Measurements from ENCODE around the gene CALY. TPM values are rescaled to one million over a fixed set of nuclear protein-coding genes. Genes with fewer than 3 reads are reported as not detected.

CALY gene
- polyA plus RNA-seq, 1 of the 3 experiments (the other 2 are of a cell fraction): 3.3 TPM

DNA sequence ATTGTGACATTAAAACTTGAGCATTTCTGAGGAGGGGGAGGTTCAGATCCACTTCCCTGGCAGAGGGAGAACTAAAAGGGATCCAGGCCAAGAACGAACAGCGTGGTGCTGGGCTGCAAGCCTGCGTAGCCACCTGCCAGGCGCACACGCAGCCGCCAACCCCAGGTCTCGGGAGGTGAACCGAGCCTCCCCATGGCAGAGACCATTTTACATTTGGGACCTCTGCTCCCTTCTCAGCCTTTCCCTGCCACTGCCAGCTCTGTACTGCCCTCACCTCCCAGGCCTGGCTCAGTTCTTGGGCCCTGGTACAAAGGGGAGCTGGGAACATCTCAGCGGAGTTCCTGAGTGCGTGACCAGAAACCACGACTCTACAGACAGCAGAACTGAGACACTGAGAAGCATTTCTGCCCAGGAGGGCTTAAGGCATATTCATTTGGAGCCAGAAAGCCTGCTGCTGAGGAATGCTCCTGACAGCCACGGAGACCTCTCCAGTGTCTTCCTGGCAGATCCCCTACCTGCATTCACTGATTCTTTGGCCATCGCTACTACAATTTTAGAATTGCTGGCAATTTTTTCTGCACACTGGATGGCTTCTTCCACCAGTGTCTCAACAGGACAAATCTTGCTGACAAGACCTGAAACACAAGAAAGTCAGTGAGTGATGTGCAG, 28.9 kb upstream of the CALY start:
- H3F3A ChIP-seq (replicated peaks; ENCODE audit: insufficient read depth): no peaks in the 10 kb centered on the region
- H3K9me2 ChIP-seq: no peaks in the 10 kb centered on the region
- POLR2A ChIA-PET: no interaction called here
- H3K27ac ChIP-seq (ENCODE audit: low read depth in 2 of 2, low read length in 1 of 2): no peak overlapping the region
- no peaks in the 10 kb centered on the region for H3K27me3 ChIP-seq (ENCODE audit: insufficient read depth)
- H3K79me2 ChIP-seq (ENCODE audit: insufficient read depth): no peaks in the 10 kb centered on the region
- WGBS (ENCODE audit: low lambda C conversion rate): 96% methylated on average over 5 of the region's 13 CpGs
- H3K9ac ChIP-seq: no peak overlapping the region
- H3K36me3 ChIP-seq (replicated peaks in 1 of 2; ENCODE audit: control insufficient read depth in 1 of 2, insufficient read depth in 2 of 2, low read length in 1 of 2): peaks cover 19 to 67% of the 10 kb centered on the region in 2 experiments
- H4K20me1 ChIP-seq (ENCODE audit: insufficient read depth): no peaks in the 10 kb centered on the region
- DNase-seq: no peak
- CTCF ChIA-PET: interaction anchor here (1.4 kb wide), 1 partner anchor 36 kb away, joined by 3 read pairs; no protein-coding TSS in a partner anchor
- no peak overlapping the region for H2AFZ ChIP-seq (ENCODE audit: low read depth)
- H3K9me3 ChIP-seq: no peaks in the 10 kb centered on the region
- TF ChIP-seq GATA2 (CRISPR knock-in tag; IDR thresholded peaks at IDR 0.05) (no peak), POLR2AphosphoS5 (IDR thresholded peaks at IDR 0.05; ENCODE audit: low read depth, low read length) (no peak), ELF1 (IDR thresholded peaks at IDR 0.05) (no peak), FOSL2 (IDR thresholded peaks at IDR 0.05; ENCODE audit: borderline replicate concordance, low read depth) (no peak)
- TF ChIP-seq, protein P1, sequence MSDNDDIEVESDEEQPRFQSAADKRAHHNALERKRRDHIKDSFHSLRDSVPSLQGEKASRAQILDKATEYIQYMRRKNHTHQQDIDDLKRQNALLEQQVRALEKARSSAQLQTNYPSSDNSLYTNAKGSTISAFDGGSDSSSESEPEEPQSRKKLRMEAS (IDR thresholded peaks at IDR 0.05; ENCODE audit: low read depth): no peak
- no peak overlapping the region for H3K4me3 ChIP-seq (ENCODE audit: low read depth in 2 of 2, low read length in 1 of 2)
- peaks cover 0 to 2% of the 10 kb centered on the region in 2 experiments; a peak in 1 of 4 replicates for H3K4me1 ChIP-seq (ENCODE audit: control insufficient read depth in 1 of 2, insufficient read depth in 2 of 2, low read depth in 1 of 2, low read length in 1 of 2)
- no peak overlapping the region for H3K4me2 ChIP-seq

DNA sequence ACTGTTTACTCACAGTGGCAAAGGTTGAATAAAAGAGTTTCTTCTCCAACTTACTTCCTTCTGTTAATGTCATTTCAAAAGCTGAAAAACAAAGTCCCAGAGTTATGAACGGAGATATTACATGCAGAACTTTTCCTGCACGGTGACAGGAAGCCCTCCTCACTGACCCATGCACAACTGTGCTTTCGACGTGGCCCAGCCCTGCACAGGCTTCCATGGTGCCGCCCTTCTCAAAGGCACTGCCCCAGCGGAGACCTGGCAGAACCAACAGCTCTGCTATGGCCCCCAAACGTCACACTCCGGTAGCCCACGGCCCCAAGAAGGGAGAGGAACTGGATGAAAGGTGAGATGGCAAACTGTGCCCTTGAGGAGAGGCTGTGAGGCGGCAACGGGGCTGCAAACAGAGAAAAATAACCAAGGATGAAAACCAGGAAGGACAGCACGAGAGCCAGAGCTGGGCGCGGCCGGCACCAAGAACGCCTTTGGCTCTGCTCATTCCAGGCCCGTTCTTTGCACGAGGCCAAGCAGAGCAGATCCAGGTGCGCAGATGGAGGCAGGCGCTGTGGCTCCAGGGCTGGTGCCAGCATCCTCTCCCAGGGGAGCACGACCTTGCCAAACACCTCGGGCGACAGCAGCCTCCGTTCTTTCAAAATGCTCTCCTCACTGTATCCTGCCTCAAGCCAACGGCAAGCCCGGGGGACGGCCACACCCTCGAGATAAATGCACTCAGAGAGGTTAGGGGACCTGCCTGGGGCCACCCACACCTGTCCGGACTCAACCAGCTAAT, 28.1 kb upstream of the CALY start:
- Histone ChIP-seq H3K9ac (no peak overlapping the region), H3K9me2 (no peaks in the 10 kb centered on the region), H3F3A (replicated peaks; ENCODE audit: insufficient read depth) (no peaks in the 10 kb centered on the region), H3K4me1 (ENCODE audit: control insufficient read depth in 1 of 2, insufficient read depth in 2 of 2, low read depth in 1 of 2, low read length in 1 of 2) (peaks cover 0 to 9% of the 10 kb centered on the region in 2 experiments; a peak in 1 of 4 replicates), H3K9me3 (no peaks in the 10 kb centered on the region), H4K20me1 (ENCODE audit: insufficient read depth) (no peaks in the 10 kb centered on the region), H3K79me2 (ENCODE audit: insufficient read depth) (no peaks in the 10 kb centered on the region), H3K4me2 (no peak overlapping the region), H3K4me3 (ENCODE audit: low read depth in 2 of 2, low read length in 1 of 2) (no peak overlapping the region), H3K27me3 (ENCODE audit: insufficient read depth) (no peaks in the 10 kb centered on the region), H2AFZ (ENCODE audit: low read depth) (no peak overlapping the region), H3K27ac (ENCODE audit: low read depth in 2 of 2, low read length in 1 of 2) (no peak overlapping the region), H3K36me3 (replicated peaks in 1 of 2; ENCODE audit: control insufficient read depth in 1 of 2, insufficient read depth in 2 of 2, low read length in 1 of 2) (peaks cover 18 to 59% of the 10 kb centered on the region in 2 experiments)
- POLR2A ChIA-PET: no interaction called here
- DNase-seq: no peak
- CTCF ChIA-PET: interaction anchor here (1.4 kb wide), 1 partner anchor 35 kb away, joined by 3 read pairs; no protein-coding TSS in a partner anchor
- WGBS (ENCODE audit: low lambda C conversion rate): 91% methylated on average over 29 of the region's 29 CpGs
- TF ChIP-seq TAF1 (IDR thresholded peaks at IDR 0.05; ENCODE audit: borderline replicate concordance, low read depth, low read length) (no peak), MEF2A (IDR thresholded peaks at IDR 0.05; ENCODE audit: borderline replicate concordance, low read depth) (no peak), MXI1 (IDR thresholded peaks at IDR 0.05; ENCODE audit: low read depth, low read length) (no peak), GATA2 (CRISPR knock-in tag; IDR thresholded peaks at IDR 0.05) (no peak), RAD21 (IDR thresholded peaks at IDR 0.05; ENCODE audit: low read length) (no peak), ELF1 (IDR thresholded peaks at IDR 0.05) (no peak), FOXM1 (IDR thresholded peaks at IDR 0.05; ENCODE audit: low read depth) (no peak), SMC3 (IDR thresholded peaks at IDR 0.05; ENCODE audit: low read depth, low read length) (no peak), FOSL2 (IDR thresholded peaks at IDR 0.05; ENCODE audit: borderline replicate concordance, low read depth) (no peak), EP300 (IDR thresholded peaks at IDR 0.05; ENCODE audit: borderline replicate concordance in 1 of 2, low read depth in 1 of 2, low read length in 1 of 2) (no peak), RXRA (IDR thresholded peaks at IDR 0.05; ENCODE audit: borderline replicate concordance, low read depth) (no peak), NRF1 (IDR thresholded peaks at IDR 0.05; ENCODE audit: low read depth, low read length) (no peak)
- TF ChIP-seq, protein P2, sequence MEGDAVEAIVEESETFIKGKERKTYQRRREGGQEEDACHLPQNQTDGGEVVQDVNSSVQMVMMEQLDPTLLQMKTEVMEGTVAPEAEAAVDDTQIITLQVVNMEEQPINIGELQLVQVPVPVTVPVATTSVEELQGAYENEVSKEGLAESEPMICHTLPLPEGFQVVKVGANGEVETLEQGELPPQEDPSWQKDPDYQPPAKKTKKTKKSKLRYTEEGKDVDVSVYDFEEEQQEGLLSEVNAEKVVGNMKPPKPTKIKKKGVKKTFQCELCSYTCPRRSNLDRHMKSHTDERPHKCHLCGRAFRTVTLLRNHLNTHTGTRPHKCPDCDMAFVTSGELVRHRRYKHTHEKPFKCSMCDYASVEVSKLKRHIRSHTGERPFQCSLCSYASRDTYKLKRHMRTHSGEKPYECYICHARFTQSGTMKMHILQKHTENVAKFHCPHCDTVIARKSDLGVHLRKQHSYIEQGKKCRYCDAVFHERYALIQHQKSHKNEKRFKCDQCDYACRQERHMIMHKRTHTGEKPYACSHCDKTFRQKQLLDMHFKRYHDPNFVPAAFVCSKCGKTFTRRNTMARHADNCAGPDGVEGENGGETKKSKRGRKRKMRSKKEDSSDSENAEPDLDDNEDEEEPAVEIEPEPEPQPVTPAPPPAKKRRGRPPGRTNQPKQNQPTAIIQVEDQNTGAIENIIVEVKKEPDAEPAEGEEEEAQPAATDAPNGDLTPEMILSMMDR (IDR thresholded peaks at IDR 0.05): no peak

Measured in SK-N-SH (cell line).